Peyer's patch (tissue), 4 donors: ENCODE measurements around the gene TEAD4.

Experiments used
- POLR2A ChIP-seq, 2 donors: fragments of 450-650 bp; IDR thresholded peaks; one replicate each; pipeline ENCODE4 v1.5.1; 2017; ENCODE audit warnings: antibody characterized with exemption in 2 of 2, mild to moderate bottlenecking in 2 of 2, moderate library complexity in 2 of 2
- TF ChIP-seq, protein P1 (sequence below), 6 experiments: fragments of 450-650 bp in 4 of 6; fragments of 200-600 bp in 2 of 6; sonication (generic) in 1 of 6; IDR thresholded peaks; one replicate each; pipeline ENCODE4 v1.5.1; 2017 to 2019; ENCODE audit warnings: antibody characterized with exemption in 6 of 6, mild to moderate bottlenecking in 3 of 6, moderate library complexity in 1 of 6

DNA sequence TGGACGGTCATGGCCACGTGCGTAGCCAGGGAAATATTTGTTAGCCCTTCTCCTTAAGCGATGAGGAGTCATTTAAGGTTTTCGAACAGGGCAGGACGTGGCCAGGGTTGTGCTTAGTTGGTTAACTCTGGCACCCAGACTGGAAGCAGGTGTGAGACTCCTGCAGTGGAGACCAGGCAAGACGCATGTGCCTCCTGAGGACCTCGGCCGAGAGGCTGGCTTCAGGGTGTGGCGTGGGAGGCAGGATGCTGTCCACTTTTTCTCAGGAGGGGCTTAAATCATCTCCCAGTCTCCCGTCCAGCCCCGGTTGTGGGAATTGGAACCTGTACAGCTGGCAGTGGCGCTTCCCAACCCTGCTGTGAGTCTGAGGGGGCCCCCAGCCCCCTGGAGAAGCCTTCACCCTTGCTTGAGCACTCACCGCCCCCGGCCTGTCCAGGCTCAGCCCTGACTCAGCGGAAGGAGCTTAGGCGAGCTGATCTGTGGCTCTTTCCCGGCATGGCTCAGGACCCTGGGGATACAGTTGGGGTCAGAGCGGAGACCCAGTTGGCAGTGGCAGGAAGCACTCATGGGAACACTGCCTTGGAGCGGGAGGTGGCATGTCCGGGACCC is 71.7 kb downstream of the TEAD4 start:
- TF ChIP-seq, protein P1, sequence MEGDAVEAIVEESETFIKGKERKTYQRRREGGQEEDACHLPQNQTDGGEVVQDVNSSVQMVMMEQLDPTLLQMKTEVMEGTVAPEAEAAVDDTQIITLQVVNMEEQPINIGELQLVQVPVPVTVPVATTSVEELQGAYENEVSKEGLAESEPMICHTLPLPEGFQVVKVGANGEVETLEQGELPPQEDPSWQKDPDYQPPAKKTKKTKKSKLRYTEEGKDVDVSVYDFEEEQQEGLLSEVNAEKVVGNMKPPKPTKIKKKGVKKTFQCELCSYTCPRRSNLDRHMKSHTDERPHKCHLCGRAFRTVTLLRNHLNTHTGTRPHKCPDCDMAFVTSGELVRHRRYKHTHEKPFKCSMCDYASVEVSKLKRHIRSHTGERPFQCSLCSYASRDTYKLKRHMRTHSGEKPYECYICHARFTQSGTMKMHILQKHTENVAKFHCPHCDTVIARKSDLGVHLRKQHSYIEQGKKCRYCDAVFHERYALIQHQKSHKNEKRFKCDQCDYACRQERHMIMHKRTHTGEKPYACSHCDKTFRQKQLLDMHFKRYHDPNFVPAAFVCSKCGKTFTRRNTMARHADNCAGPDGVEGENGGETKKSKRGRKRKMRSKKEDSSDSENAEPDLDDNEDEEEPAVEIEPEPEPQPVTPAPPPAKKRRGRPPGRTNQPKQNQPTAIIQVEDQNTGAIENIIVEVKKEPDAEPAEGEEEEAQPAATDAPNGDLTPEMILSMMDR (IDR thresholded peaks at IDR 0.05): no peak
- no peak for TF ChIP-seq POLR2A (IDR thresholded peaks at IDR 0.05)
